Stimulated activated CD4-positive, alpha-beta T cell treated with anti-CD3 and anti-CD28 coated beads, Interleukin-4, amount 100 ng/mL, for 48 hours (primary cell): Measurements from ENCODE around the gene HOXD10.
A peak's percentile ranks its signal among the peaks of the same experiment; 100 is the strongest.

Experiments
- DNase-seq, 2 donors: peaks; one replicate each; pipeline ENCODE4 v3.0.0-alpha.2; 2020; ENCODE audit warnings: low read depth in 2 of 2

HOXD10 gene

GRCh38 chr2:176122052-176122682 is 5.6 kb downstream of the HOXD10 start:
- DNase-seq = no peak

GRCh38 chr2:176122683-176123410 is 6.3 kb downstream of the HOXD10 start, which contains the start of gene HOXD9:
TSS of gene HOXD9 (plus strand) at chr2:176122719. CDS start at chr2:176122769, 50 bp downstream.
- no peak for DNase-seq

GRCh38 chr2:176123411-176124109 is 7.0 kb downstream of the HOXD10 start:
- DNase-seq = no peak

GRCh38 chr2:176124110-176124946 is 7.8 kb downstream of the HOXD10 start:
- DNase-seq = no peak

GRCh38 chr2:176124947-176125771 is 8.6 kb downstream of the HOXD10 start:
- DNase-seq = no peak

- DNase-seq = no peak
Observed at GRCh38 chr2:176125772-176126054, 9.1 kb downstream of the HOXD10 start.

- DNase-seq = peak; percentile 43 to 64
Observed at GRCh38 chr2:176126929-176127773, 10.6 kb downstream of the HOXD10 start.

- DNase-seq = no peak
Observed at GRCh38 chr2:176127774-176128072, 11.1 kb downstream of the HOXD10 start.

- DNase-seq = no peak
Observed at GRCh38 chr2:176128172-176128981, 11.8 kb downstream of the HOXD10 start.

GRCh38 chr2:176128982-176129796 is 12.6 kb downstream of the HOXD10 start, which contains the start of gene HOXD8:
TSS of gene HOXD8 (plus strand) at chr2:176129705. CDS start at chr2:176130367, 662 bp downstream.
- DNase-seq = no peak

- no peak for DNase-seq
Observed at GRCh38 chr2:176129813-176130146, 13.2 kb downstream of the HOXD10 start.

GRCh38 chr2:176130147-176130956 is 13.8 kb downstream of the HOXD10 start:
- no peak for DNase-seq

GRCh38 chr2:176130957-176131847 is 14.6 kb downstream of the HOXD10 start:
- no peak for DNase-seq

- no peak for DNase-seq
Observed at GRCh38 chr2:176131848-176132158, 15.2 kb downstream of the HOXD10 start.

- DNase-seq = no peak
Observed at GRCh38 chr2:176132205-176133171, 15.9 kb downstream of the HOXD10 start.

- DNase-seq = no peak
Observed at GRCh38 chr2:176133389-176133788, 16.8 kb downstream of the HOXD10 start.
